HG02973 (cell line): ENCODE results near the gene FLVCR2.
"Not testable (repeated sequence)": the region's sequence is repeated elsewhere in the genome, so short reads cannot be mapped to it uniquely, and the experiment has no call there.

Experiments used
- ATAC-seq: cut with Tn5 transposase; IDR thresholded peaks from one replicate; pipeline ENCODE4 v1.9.1; 2021; ENCODE audit warnings: moderate library complexity; ENCODE audit not compliant: unreplicated experiment

Gene FLVCR2

GRCh38 chr14:75591331-75591946 is 13.0 kb downstream of the FLVCR2 start:
- ATAC-seq, result no peak

- ATAC-seq, result no peak
Measured at GRCh38 chr14:75591987-75592575, 13.7 kb downstream of the FLVCR2 start.

- ATAC-seq, result no peak
Measured at GRCh38 chr14:75595226-75595625, 16.8 kb downstream of the FLVCR2 start.

- no peak for ATAC-seq
Measured at GRCh38 chr14:75597149-75597548, 18.7 kb downstream of the FLVCR2 start.

GRCh38 chr14:75600100-75600499 is 21.7 kb downstream of the FLVCR2 start:
- not testable (repeated sequence) for ATAC-seq

GRCh38 chr14:75601061-75601460 is 22.6 kb downstream of the FLVCR2 start:
- ATAC-seq, result not testable (repeated sequence)

GRCh38 chr14:75602503-75602902 is 24.1 kb downstream of the FLVCR2 start:
- ATAC-seq, result no peak

GRCh38 chr14:75604979-75605851 is 26.8 kb downstream of the FLVCR2 start:
- ATAC-seq, result no peak

GRCh38 chr14:75605916-75606315 is 27.5 kb downstream of the FLVCR2 start:
- ATAC-seq, result no peak

- no peak for ATAC-seq
Measured at GRCh38 chr14:75607044-75607443, 28.6 kb downstream of the FLVCR2 start.

- no peak for ATAC-seq
Measured at GRCh38 chr14:75607842-75608640, 29.6 kb downstream of the FLVCR2 start.

- no peak for ATAC-seq
Measured at GRCh38 chr14:75609116-75609515, 30.7 kb downstream of the FLVCR2 start.

- ATAC-seq, result no peak
Measured at GRCh38 chr14:75609606-75610475, 31.4 kb downstream of the FLVCR2 start.

- no peak for ATAC-seq
Measured at GRCh38 chr14:75610834-75611233, 32.4 kb downstream of the FLVCR2 start.

GRCh38 chr14:75612157-75612556 is 33.7 kb downstream of the FLVCR2 start:
- no peak for ATAC-seq

GRCh38 chr14:75614179-75614578 is 35.8 kb downstream of the FLVCR2 start:
- ATAC-seq, result no peak

GRCh38 chr14:75615200-75615599 is 36.8 kb downstream of the FLVCR2 start:
- no peak for ATAC-seq

- ATAC-seq, result no peak
Measured at GRCh38 chr14:75619548-75619947, 41.1 kb downstream of the FLVCR2 start.

- ATAC-seq, result no peak
Measured at GRCh38 chr14:75625034-75625433, 46.6 kb downstream of the FLVCR2 start.

GRCh38 chr14:75626396-75626795 is 48.0 kb downstream of the FLVCR2 start:
- no peak for ATAC-seq
